ENCODE data around the gene HNRNPF. TPM values are rescaled to one million over a fixed set of nuclear protein-coding genes. Genes with fewer than 3 reads are reported as not detected.

HNRNPF gene
- total and polyA plus RNA-seq, 2 of the 4 experiments (the other 2 are of a cell fraction) = 169 to 207 TPM

GRCh38 chr10:43437141-43437870, 28.3 kb upstream of the HNRNPF start:
- Histone ChIP-seq H3K56ac (ENCODE audit: extremely low read depth, insufficient read depth, low read length) (no peak overlapping the region), H3K18ac (ENCODE audit: low read depth, low read length) (no peak overlapping the region), H2AK5ac (ENCODE audit: low read depth, low read length) (no peak overlapping the region), H2BK20ac (ENCODE audit: low read depth, low read length) (no peak overlapping the region), H2BK15ac (ENCODE audit: low read depth, low read length) (no peak overlapping the region; the same call in 2 of the 3 replicates), H3K23ac (ENCODE audit: low read depth, low read length) (0 out of 2 replicates have a peak overlapping the region, but pooled peaks have one; percentile 11), H2AK9ac (replicated peaks; ENCODE audit: low read depth, low read length, poor library complexity) (peak overlapping the region; percentile 75), H4K5ac (ENCODE audit: low read depth, low read length) (no peak overlapping the region), H4K8ac (ENCODE audit: low read depth in 2 of 2, low read length in 2 of 2) (peak overlapping the region; percentile 20 to 75; a peak in 2 of 4 replicates), H3K9ac (ENCODE audit: low read depth, low read length) (peak overlapping the region; percentile 35), H3K4me1 (ENCODE audit: control insufficient read depth, insufficient read depth, low read length) (no peaks in the 10 kb centered on the region), H3K4me3 (ENCODE audit: insufficient read depth, low read depth, low read length) (peak overlapping the region; percentile 98), H2BK120ac (ENCODE audit: low read depth, low read length) (no peak overlapping the region), H4K91ac (ENCODE audit: insufficient read depth, low read depth, low read length) (no peak overlapping the region), H3K4ac (ENCODE audit: low read depth, low read length) (no peak overlapping the region), H3K36me3 (ENCODE audit: control insufficient read depth, insufficient read depth, low read length) (no peaks in the 10 kb centered on the region), H3K9me1 (ENCODE audit: insufficient read depth, low read length) (no peaks in the 10 kb centered on the region; the same call in 1 of the 2 replicates), H2BK5ac (ENCODE audit: low read depth, low read length, poor library complexity, severe bottlenecking) (no peak overlapping the region), H3K9me3 (ENCODE audit: control insufficient read depth, insufficient read depth, low read length) (no peaks in the 10 kb centered on the region), H2AFZ (replicated peaks; ENCODE audit: low read length, poor library complexity) (peak overlapping the region; percentile 100), H3K14ac (replicated peaks; ENCODE audit: low read depth, low read length) (no peak overlapping the region), H3K27me3 (ENCODE audit: control insufficient read depth, insufficient read depth, low read length) (no peaks in the 10 kb centered on the region), H4K20me1 (ENCODE audit: insufficient read depth, low read length) (no peaks in the 10 kb centered on the region), H3K79me1 (ENCODE audit: low read depth in 1 of 2, low read length in 2 of 2) (peaks cover 12 to 16% of the 10 kb centered on the region in 2 experiments; a peak in 3 of 4 replicates), H3K27ac (ENCODE audit: insufficient read depth, low read length) (no peak overlapping the region; the same call in 1 of the 2 replicates), H3K4me2 (ENCODE audit: low read depth, low read length) (peak overlapping the region; percentile 92)
- DNase-seq (no peak), ATAC-seq (ENCODE audit: low read depth) (peak; percentile 11)
- ChIA-PET POLR2A (ENCODE audit: unreplicated experiment) (no interaction called here), CTCF (no interaction called here)
- BruUV-seq (replicated peaks) = no TSS peak
- dilution Hi-C loops (cut with HindIII; ENCODE audit: low sequenced_read_pairs, unreplicated experiment) = no loop called here
- TF ChIP-seq MXI1 (IDR thresholded peaks at IDR 0.05; ENCODE audit: borderline replicate concordance, low read depth, low read length) (no peak), CEBPB (IDR thresholded peaks at IDR 0.05; ENCODE audit: low read depth, low read length) (peak; percentile 27; the same call in 1 of the 2 replicates)
- in situ Hi-C loops (cut with MboI; ENCODE audit: low sequenced_read_pairs) = no loop called here
- intact Hi-C loops (cut with micrococcal nuclease) = loop anchor here (1.0 to 2.0 kb wide), 2 partner anchors 28 to 41 kb away; partner anchors contain the start of gene HNRNPF
- 2% methylated on average over 6 of the region's 30 CpGs; no CpG with 5 or more reads in 1 of the 2 experiments for WGBS, 2 experiments (ENCODE audit: extremely low coverage in 2 of 2, insufficient read length in 1 of 2)
